Panc1 (cell line): ENCODE measurements around the gene BICD1. TPM values are rescaled to one million over a fixed set of nuclear protein-coding genes. Genes with fewer than 3 reads are reported as not detected.

ENCODE experiments used
- ATAC-seq: fragments of 200-7000 bp; cut with Tn5 transposase; 2 replicates; pipeline ENCODE4 v1.9.1; 2020; ENCODE audit warnings: mild to moderate bottlenecking, moderate library complexity
- BruUV-seq: library from RNA; stranded (reverse); fragments of 400-500 nt; replicated peaks from 2 replicates; lab custom pipeline; 2021; lab: Mats Ljungman, UMichigan
- CTCF ChIA-PET: fragments of 300-600 bp; sonication (Branson Sonifier 250); formaldehyde crosslinking; loops from one replicate; lab custom pipeline; 2022; ENCODE audit warnings: antibody characterized with exemption; lab: Charles Lee
- POLR2A ChIA-PET: fragments of 300-600 bp; sonication (Branson Sonifier 250); formaldehyde crosslinking; loops from one replicate; lab custom pipeline; 2022; ENCODE audit warnings: antibody characterized with exemption; lab: Charles Lee
- DNase-seq: peaks from one replicate; pipeline ENCODE4 v3.0.0-alpha.2; 2010; ENCODE audit warnings: low read depth, low spot score
- H3K27ac ChIP-seq: 2 replicates; pipeline ENCODE4 v1.5.1; 2011; ENCODE audit warnings: mild to moderate bottlenecking, low read length, inconsistent platforms
- H3K27me3 ChIP-seq: fragments of 200-500 bp; sonication (Bioruptor generic); 2 replicates; pipeline ENCODE4 v1.6.0; 2014; ENCODE audit warnings: low read length, inconsistent platforms; ENCODE audit not compliant: control insufficient read depth, insufficient read depth
- H3K36me3 ChIP-seq: fragments of 200-500 bp; sonication (Bioruptor generic); 2 replicates; pipeline ENCODE4 v1.5.1; 2014; ENCODE audit warnings: inconsistent platforms, mild to moderate bottlenecking, low read length, moderate library complexity; ENCODE audit not compliant: control insufficient read depth, insufficient read depth
- H3K4me1 ChIP-seq: 2 replicates; pipeline ENCODE4 v1.5.1; 2011; ENCODE audit warnings: inconsistent platforms, mild to moderate bottlenecking, low read length, moderate library complexity; ENCODE audit not compliant: control insufficient read depth, insufficient read depth
- H3K4me3 ChIP-seq, 2 experiments: 2 replicates each; pipeline ENCODE4 v1.5.1; 2011 to 2012; ENCODE audit warnings: low read depth in 2 of 2, low read length in 2 of 2, mild to moderate bottlenecking in 2 of 2, inconsistent platforms in 1 of 2, moderate library complexity in 1 of 2
- H3K9me3 ChIP-seq: fragments of 200-500 bp; sonication (Bioruptor generic); 2 replicates; pipeline ENCODE4 v1.5.1; 2014; ENCODE audit warnings: low read depth, mild to moderate bottlenecking, inconsistent platforms, low read length, moderate library complexity; ENCODE audit not compliant: control insufficient read depth, insufficient read depth
- POLR2AphosphoS5 ChIP-seq: IDR thresholded peaks from 2 replicates; pipeline ENCODE4 v1.6.1; 2012; ENCODE audit warnings: mild to moderate bottlenecking, low read depth, low read length, moderate library complexity
- SIN3A ChIP-seq: IDR thresholded peaks from 2 replicates; pipeline ENCODE4 v1.6.1; 2012; ENCODE audit warnings: low read depth, mild to moderate bottlenecking, low read length, moderate library complexity, borderline replicate concordance; ENCODE audit not compliant: insufficient read depth
- TCF7L2 ChIP-seq: IDR thresholded peaks from 2 replicates; pipeline ENCODE4 v1.6.1; 2011; ENCODE audit warnings: mild to moderate bottlenecking, low read depth, low read length, inconsistent platforms
- in situ Hi-C: cut with HindIII; loops from 2 replicates; pipeline ENCODE4 v1.10.0; 2016; ENCODE audit warnings: low sequenced_read_pairs, low pct_unique_long_range_greater_than_20kb
- intact Hi-C: fragments of 100-400 bp; cut with micrococcal nuclease; formaldehyde crosslinking; loops from one replicate; pipeline ENCODE4 v1.10.0; 2022; ENCODE audit not compliant: unreplicated experiment
- total RNA-seq: library from RNA; stranded (reverse); gene quantifications from one replicate; pipeline ENCODE4 v1.2.1, GENCODE V29; 2021; ENCODE audit not compliant: unreplicated experiment
- TF ChIP-seq, protein P1 (sequence below): fragments of 450-650 bp; IDR thresholded peaks from 2 replicates; pipeline ENCODE4 v1.5.1; 2017; ENCODE audit warnings: mild to moderate bottlenecking
- TF ChIP-seq, protein P2 (sequence below), 2 experiments: IDR thresholded peaks; 2 replicates each; pipeline ENCODE4 v1.6.1; 2011 to 2012; ENCODE audit warnings: low read depth in 2 of 2, control low read depth in 1 of 2, low read length in 1 of 2, mild to moderate bottlenecking in 1 of 2, moderate library complexity in 1 of 2; ENCODE audit not compliant: insufficient read depth in 1 of 2

BICD1 gene
- total RNA-seq, 1 experiment from 2014 or later, result 40.0 TPM

DNA sequence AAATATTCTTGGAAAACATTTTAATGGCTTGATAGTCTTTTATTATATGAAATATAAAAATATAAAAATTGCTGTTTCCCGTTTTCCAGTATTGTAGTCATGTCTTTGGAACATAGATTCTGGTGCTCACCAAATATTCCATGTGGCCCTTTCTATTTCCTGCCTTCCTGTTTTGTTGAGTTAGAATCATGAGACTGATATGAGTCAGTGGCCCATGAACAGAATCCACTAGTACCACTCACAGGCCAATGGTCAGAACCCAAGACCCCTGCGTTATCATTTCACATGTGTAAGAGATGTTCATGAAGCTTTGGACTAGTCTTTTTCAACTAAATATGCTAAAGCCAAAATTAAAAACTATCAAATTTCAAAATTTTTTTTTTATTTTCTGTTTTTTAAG, 56.9 kb downstream of the BICD1 start:
- in situ Hi-C loops, result no loop called here
- POLR2A ChIA-PET, result no interaction called here
- no peak for TF ChIP-seq SIN3A
- TF ChIP-seq POLR2AphosphoS5, result no peak
- no peak for TF ChIP-seq TCF7L2
- TF ChIP-seq, protein P1, sequence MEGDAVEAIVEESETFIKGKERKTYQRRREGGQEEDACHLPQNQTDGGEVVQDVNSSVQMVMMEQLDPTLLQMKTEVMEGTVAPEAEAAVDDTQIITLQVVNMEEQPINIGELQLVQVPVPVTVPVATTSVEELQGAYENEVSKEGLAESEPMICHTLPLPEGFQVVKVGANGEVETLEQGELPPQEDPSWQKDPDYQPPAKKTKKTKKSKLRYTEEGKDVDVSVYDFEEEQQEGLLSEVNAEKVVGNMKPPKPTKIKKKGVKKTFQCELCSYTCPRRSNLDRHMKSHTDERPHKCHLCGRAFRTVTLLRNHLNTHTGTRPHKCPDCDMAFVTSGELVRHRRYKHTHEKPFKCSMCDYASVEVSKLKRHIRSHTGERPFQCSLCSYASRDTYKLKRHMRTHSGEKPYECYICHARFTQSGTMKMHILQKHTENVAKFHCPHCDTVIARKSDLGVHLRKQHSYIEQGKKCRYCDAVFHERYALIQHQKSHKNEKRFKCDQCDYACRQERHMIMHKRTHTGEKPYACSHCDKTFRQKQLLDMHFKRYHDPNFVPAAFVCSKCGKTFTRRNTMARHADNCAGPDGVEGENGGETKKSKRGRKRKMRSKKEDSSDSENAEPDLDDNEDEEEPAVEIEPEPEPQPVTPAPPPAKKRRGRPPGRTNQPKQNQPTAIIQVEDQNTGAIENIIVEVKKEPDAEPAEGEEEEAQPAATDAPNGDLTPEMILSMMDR, result no peak
- TF ChIP-seq, protein P2, sequence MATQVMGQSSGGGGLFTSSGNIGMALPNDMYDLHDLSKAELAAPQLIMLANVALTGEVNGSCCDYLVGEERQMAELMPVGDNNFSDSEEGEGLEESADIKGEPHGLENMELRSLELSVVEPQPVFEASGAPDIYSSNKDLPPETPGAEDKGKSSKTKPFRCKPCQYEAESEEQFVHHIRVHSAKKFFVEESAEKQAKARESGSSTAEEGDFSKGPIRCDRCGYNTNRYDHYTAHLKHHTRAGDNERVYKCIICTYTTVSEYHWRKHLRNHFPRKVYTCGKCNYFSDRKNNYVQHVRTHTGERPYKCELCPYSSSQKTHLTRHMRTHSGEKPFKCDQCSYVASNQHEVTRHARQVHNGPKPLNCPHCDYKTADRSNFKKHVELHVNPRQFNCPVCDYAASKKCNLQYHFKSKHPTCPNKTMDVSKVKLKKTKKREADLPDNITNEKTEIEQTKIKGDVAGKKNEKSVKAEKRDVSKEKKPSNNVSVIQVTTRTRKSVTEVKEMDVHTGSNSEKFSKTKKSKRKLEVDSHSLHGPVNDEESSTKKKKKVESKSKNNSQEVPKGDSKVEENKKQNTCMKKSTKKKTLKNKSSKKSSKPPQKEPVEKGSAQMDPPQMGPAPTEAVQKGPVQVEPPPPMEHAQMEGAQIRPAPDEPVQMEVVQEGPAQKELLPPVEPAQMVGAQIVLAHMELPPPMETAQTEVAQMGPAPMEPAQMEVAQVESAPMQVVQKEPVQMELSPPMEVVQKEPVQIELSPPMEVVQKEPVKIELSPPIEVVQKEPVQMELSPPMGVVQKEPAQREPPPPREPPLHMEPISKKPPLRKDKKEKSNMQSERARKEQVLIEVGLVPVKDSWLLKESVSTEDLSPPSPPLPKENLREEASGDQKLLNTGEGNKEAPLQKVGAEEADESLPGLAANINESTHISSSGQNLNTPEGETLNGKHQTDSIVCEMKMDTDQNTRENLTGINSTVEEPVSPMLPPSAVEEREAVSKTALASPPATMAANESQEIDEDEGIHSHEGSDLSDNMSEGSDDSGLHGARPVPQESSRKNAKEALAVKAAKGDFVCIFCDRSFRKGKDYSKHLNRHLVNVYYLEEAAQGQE (IDR thresholded peaks at IDR 0.05; ENCODE audit: insufficient read depth in 1 of 2, low read depth in 2 of 2, low read length in 1 of 2), result no peak

DNA sequence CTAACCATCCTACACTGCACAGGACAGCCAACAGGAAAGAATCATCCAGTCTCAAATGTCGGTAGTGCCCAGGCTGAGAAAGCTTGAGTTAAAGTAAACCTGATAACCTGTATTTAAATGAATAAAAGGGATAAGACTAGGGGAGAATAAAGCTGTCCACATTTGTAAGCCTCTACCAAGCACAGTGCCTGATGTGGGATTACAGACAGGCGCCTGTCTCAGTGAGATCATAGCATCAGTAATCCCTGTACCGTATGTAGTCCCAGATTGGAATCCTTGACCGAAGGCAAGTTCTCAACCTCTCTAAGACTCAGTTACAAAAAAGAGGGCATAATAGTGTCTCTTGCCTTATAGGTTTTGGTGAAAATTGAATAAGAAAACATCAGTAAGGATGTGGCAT, 59.9 kb downstream of the BICD1 start:
- intact Hi-C loops (no loop called here), in situ Hi-C loops (no loop called here)
- no TSS peak for BruUV-seq
- CTCF ChIA-PET, result no interaction called here
- Histone ChIP-seq H3K36me3 (no peaks in the 10 kb centered on the region), H3K4me1 (no peaks in the 10 kb centered on the region), H3K9me3 (no peaks in the 10 kb centered on the region), H3K27ac (no peak overlapping the region), H3K27me3 (no peaks in the 10 kb centered on the region), H3K4me3 (no peak overlapping the region)
- no peak for DNase-seq
- POLR2A ChIA-PET, result no interaction called here
- no peak for ATAC-seq
- TF ChIP-seq SIN3A, result no peak
- TF ChIP-seq, protein P1, result no peak
- no peak for TF ChIP-seq TCF7L2
- TF ChIP-seq, protein P2 (IDR thresholded peaks at IDR 0.05; ENCODE audit: insufficient read depth in 1 of 2, low read depth in 2 of 2, low read length in 1 of 2), result no peak
- TF ChIP-seq POLR2AphosphoS5, result no peak

More for the DNA sequence above, 56.9 kb downstream of the BICD1 start:
- CTCF ChIA-PET, result no interaction called here
- H3K27me3 ChIP-seq, result no peaks in the 10 kb centered on the region
- no TSS peak for BruUV-seq
- intact Hi-C loops, result no loop called here
- no peak overlapping the region for H3K4me3 ChIP-seq
- no peak overlapping the region for H3K27ac ChIP-seq
- no peaks in the 10 kb centered on the region for H3K36me3 ChIP-seq
- H3K9me3 ChIP-seq, result no peaks in the 10 kb centered on the region
- no peak for ATAC-seq
- no peaks in the 10 kb centered on the region for H3K4me1 ChIP-seq
- DNase-seq, result no peak
